GM18858 (cell line): ENCODE data around the gene MYL10.

Source experiments
- ATAC-seq: cut with Tn5 transposase; IDR thresholded peaks from one replicate; pipeline ENCODE4 v1.9.1; 2021; ENCODE audit not compliant: unreplicated experiment

The MYL10 gene

DNA sequence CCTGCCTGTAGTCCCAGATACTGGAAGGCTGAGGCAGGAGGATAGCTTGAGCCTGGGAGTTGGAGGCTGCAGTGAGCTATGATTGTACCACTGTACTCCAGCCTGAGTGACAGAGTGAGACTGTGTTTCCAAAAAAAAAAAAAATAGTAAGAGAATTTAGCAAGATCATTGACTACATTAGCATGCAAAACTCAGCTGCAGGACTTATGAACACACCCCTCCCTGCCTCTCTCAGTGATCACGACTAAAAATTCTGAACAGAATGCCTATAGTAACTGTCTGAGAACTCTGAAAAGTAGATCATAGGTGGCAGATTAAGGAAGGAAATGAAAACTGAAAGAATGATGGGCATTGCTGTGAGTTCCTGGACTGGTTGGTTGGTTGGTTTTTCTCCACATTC, 50.5 kb downstream of the MYL10 start:
- ATAC-seq = no peak

DNA sequence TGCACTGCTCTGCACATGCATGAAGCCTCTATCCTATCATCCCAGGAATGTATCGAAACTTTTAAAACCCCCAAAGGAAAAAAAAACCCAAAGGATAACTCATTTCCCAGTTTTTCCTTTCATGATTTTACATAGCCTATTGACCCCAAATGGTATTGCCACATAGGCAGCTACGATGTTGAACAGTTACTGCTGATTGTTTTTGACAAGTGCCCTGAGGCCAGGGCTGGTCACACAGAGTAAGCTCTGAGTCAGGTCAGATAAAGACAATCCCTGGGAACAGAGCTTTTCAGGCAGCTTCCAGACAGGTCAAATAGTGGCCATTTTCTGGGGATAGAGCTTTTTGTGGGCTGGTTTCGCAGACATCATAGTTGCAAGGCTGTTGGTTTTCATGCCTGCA, 52.1 kb downstream of the MYL10 start:
- no peak for ATAC-seq

DNA sequence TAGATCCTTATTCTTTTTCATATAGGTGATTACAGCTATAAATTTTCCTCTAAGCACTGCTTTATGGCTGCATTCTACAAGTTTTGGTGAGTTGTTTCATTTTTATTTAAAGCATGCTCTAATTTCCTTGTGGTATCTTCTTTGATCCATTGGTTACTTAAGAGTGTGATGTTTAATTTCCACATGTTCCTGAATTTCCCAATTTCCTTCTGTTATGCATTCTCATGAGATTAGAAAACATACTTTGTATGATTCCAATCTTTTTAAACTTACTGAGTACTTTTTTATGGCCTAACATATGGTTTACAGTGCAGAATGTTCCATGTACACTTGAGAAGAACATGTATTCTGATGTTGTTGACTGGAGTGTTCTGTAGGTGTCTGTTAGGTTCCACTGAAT, 53.4 kb downstream of the MYL10 start:
- no peak for ATAC-seq

DNA sequence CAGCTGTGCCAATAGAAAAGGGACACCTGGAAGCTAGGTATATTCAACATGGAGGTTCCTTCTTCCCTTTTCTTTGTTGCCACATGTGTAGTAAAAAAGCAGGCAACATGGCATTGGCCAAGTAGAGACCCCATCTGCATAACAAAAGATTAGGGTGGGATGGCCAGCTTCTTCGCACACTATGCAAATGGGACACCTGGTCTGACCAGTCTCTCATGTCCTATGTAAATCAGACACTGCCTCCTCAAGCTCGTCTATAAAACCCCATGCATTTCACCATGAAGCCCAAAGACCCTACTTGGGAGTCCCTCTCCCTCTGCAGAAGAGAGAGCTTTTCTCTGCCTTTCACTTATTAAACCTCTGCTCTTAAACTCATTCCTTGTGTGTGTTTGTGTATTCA, 53.9 kb downstream of the MYL10 start:
- no peak for ATAC-seq

DNA sequence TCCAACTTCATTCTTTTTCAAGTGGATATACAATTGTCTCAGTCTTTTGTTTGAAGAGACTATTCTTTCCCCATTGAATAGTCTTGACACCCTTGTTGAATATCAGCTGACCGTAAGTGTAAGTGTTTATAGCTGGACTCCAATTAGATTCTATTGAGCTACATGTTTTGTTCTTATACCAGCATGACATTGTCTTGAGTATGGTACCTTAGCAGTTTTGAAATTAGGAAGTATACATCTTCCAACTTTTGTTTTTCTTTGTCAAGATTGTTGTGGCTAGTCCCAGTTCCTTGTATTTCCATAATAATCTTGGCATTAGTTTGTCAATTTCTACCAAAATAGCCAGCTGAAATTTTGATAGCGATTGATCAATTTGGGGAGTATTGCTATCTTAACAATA, 56.9 kb downstream of the MYL10 start:
- no peak for ATAC-seq

DNA sequence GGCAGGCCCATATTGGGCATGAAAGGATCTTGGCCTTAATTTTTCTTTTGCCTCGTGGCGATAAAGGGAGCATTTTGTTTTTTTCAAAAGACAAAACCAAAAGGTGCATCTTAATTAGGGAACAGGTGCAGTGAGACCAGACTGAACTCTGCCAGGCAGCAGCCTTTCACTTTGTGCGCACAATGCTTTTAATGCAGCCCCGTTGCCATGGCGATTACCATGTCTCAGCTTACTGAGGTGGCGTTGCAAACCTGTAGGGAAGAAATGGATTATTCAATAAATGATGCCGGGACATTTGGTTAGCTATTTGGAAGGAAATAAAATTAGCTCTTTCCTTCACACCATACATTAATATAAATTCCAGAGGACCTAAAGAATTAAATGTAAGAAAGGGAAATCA, 61.9 kb downstream of the MYL10 start:
- ATAC-seq = no peak

DNA sequence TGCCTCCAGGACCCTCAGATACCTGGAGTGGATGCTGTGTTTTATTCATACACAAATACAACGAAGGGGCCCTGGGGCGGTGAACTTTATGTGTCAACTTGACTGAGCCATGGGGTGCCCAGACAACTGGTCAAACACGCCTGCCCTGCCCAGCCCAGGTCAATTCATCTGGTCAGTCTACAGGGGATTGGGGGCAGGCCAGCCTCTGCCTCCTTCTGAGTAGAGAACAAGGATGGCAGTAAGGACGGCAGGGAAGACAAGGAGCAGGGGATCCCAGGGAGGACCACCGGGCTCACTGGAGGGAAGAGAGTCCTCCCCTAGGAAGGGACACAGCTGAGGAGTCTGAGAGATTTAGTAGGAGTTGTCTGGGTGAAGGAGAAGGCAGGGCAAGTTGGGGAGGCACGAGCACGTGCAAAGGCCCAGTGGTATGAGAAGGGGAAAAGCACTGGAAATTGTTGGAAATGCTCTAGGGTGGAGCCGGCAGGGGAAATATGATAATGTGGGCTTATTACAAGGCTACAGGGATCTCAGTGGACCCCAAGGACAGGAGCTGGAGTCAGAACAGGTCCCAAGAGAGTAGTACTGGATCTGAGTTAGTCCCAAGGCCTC, 63.4 kb downstream of the MYL10 start:
- ATAC-seq = no peak

DNA sequence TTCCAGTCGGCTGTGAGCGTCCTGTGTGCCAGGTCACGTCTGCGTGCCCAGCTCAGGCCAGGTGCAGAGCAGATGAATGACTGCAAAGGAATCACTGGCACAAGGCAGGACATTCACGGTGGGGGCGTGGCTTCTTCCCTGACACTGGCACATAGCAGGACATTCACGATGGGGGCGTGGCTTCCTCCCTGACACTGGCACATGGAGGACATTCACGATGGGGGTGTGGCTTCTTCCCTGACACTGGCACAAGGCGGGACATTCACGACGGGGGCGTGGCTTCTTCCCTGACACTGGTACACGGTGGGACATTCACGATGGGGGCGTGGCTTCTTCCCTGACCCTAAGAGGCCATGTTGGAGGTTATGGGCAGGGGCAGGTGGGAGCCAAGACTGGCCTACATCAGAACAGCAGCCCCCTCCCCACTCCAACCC, 64.3 kb downstream of the MYL10 start:
- no peak for ATAC-seq

DNA sequence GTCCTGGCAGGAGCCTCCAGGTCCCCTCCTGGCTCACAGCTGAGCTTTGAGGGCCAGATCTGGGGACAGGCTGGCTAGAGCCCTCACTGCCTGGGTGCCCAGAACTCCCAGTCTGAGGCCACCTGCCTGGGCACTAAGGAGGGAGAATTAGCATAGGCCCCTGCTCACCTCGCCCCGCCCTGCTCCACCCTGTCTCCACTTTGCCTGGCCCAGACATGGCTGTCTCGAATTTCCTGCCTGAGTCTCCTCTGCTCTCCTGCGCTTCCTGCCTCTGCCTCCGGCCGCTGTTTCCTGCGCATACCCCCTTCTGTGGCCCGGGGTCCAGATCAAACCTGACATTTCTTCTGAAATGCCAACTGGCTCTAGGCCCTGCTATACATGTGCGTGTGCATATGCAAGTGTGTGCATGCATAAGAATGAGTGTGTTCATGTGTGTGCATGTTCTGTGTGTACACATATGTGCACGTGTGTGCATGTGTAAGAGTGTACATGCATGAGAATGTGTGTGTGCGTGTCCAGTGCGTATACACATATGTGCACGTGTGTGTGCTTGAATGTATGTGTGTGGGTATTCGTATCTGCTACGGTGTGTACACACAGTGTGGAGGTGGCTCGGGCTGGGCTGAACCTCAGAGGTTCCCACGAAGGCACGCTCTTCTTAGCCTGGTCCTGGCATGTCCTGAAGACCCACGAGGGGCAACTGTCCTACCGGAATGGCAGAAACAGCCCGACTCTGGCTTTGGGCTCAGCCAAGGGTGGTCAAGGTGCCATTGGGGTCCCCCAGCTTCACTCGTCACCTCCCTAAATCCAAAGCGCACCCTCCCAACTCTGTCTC, 64.9 kb downstream of the MYL10 start:
- no peak for ATAC-seq
